ENCODE data around the gene SAMD8. TPM values are rescaled to one million over a fixed set of nuclear protein-coding genes. Genes with fewer than 3 reads are reported as not detected.

The SAMD8 gene
- total RNA-seq, 1 experiment from 2014 or later = 23.6 TPM

DNA sequence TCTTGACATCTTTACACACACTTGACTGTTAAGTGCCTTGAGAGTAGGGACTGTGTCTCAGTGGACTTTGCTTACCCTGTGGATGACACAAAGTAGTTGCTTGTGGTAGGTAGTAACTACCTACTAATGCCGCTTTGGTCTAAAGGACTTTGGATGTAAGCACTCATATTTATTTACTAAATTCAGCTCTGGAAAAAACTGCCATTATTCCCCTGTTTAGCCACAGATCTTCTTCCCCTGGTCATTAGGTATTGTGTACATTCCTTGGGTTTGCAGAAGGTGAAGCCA is 96.3 kb downstream of the SAMD8 start:
- TF ChIP-seq POLR2A (IDR thresholded peaks at IDR 0.05; ENCODE audit: borderline replicate concordance, extremely low read depth, insufficient read depth, insufficient read length) (no peak), YY1 (IDR thresholded peaks at IDR 0.05; ENCODE audit: extremely low read depth, insufficient replicate concordance, low read depth, low read length) (no peak), TCF7L2 (IDR thresholded peaks at IDR 0.05; ENCODE audit: borderline replicate concordance, extremely low read depth, insufficient read depth, insufficient read length) (no peak), JUND (IDR thresholded peaks at IDR 0.05) (no peak), CBX3 (IDR thresholded peaks at IDR 0.05; ENCODE audit: low read depth) (no peak), SRF (IDR thresholded peaks at IDR 0.05; ENCODE audit: low read depth) (no peak), EZH2 (IDR thresholded peaks at IDR 0.05) (no peak), SP1 (IDR thresholded peaks at IDR 0.05; ENCODE audit: low read depth) (no peak), EZH2phosphoT487 (IDR thresholded peaks at IDR 0.05; ENCODE audit: borderline replicate concordance) (no peak), ZNF274 (IDR thresholded peaks at IDR 0.05; ENCODE audit: low read depth, low read length) (no peak), FOSL1 (IDR thresholded peaks at IDR 0.05; ENCODE audit: low read depth) (no peak)
- TF ChIP-seq, protein P1, sequence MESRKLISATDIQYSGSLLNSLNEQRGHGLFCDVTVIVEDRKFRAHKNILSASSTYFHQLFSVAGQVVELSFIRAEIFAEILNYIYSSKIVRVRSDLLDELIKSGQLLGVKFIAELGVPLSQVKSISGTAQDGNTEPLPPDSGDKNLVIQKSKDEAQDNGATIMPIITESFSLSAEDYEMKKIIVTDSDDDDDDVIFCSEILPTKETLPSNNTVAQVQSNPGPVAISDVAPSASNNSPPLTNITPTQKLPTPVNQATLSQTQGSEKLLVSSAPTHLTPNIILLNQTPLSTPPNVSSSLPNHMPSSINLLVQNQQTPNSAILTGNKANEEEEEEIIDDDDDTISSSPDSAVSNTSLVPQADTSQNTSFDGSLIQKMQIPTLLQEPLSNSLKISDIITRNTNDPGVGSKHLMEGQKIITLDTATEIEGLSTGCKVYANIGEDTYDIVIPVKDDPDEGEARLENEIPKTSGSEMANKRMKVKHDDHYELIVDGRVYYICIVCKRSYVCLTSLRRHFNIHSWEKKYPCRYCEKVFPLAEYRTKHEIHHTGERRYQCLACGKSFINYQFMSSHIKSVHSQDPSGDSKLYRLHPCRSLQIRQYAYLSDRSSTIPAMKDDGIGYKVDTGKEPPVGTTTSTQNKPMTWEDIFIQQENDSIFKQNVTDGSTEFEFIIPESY (IDR thresholded peaks at IDR 0.05; ENCODE audit: extremely low read depth, insufficient replicate concordance, low read length) = no peak
- TF ChIP-seq, protein P2, sequence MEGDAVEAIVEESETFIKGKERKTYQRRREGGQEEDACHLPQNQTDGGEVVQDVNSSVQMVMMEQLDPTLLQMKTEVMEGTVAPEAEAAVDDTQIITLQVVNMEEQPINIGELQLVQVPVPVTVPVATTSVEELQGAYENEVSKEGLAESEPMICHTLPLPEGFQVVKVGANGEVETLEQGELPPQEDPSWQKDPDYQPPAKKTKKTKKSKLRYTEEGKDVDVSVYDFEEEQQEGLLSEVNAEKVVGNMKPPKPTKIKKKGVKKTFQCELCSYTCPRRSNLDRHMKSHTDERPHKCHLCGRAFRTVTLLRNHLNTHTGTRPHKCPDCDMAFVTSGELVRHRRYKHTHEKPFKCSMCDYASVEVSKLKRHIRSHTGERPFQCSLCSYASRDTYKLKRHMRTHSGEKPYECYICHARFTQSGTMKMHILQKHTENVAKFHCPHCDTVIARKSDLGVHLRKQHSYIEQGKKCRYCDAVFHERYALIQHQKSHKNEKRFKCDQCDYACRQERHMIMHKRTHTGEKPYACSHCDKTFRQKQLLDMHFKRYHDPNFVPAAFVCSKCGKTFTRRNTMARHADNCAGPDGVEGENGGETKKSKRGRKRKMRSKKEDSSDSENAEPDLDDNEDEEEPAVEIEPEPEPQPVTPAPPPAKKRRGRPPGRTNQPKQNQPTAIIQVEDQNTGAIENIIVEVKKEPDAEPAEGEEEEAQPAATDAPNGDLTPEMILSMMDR (IDR thresholded peaks at IDR 0.05 in 2 of 3, conservative IDR thresholded peaks at IDR 0.05 in 1 of 3; ENCODE audit: borderline replicate concordance in 1 of 3, insufficient read depth in 1 of 3, low read depth in 2 of 3, low read length in 2 of 3) = no peak
- TF ChIP-seq, protein P3, sequence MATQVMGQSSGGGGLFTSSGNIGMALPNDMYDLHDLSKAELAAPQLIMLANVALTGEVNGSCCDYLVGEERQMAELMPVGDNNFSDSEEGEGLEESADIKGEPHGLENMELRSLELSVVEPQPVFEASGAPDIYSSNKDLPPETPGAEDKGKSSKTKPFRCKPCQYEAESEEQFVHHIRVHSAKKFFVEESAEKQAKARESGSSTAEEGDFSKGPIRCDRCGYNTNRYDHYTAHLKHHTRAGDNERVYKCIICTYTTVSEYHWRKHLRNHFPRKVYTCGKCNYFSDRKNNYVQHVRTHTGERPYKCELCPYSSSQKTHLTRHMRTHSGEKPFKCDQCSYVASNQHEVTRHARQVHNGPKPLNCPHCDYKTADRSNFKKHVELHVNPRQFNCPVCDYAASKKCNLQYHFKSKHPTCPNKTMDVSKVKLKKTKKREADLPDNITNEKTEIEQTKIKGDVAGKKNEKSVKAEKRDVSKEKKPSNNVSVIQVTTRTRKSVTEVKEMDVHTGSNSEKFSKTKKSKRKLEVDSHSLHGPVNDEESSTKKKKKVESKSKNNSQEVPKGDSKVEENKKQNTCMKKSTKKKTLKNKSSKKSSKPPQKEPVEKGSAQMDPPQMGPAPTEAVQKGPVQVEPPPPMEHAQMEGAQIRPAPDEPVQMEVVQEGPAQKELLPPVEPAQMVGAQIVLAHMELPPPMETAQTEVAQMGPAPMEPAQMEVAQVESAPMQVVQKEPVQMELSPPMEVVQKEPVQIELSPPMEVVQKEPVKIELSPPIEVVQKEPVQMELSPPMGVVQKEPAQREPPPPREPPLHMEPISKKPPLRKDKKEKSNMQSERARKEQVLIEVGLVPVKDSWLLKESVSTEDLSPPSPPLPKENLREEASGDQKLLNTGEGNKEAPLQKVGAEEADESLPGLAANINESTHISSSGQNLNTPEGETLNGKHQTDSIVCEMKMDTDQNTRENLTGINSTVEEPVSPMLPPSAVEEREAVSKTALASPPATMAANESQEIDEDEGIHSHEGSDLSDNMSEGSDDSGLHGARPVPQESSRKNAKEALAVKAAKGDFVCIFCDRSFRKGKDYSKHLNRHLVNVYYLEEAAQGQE (IDR thresholded peaks at IDR 0.05; ENCODE audit: low read depth) = no peak
- TF ChIP-seq, protein P4, sequence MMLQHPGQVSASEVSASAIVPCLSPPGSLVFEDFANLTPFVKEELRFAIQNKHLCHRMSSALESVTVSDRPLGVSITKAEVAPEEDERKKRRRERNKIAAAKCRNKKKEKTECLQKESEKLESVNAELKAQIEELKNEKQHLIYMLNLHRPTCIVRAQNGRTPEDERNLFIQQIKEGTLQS (IDR thresholded peaks at IDR 0.05) = no peak
- ATAC-seq = no peak

More for the DNA sequence above, 96.3 kb downstream of the SAMD8 start:
- peaks cover 4 to 15% of the 10 kb centered on the region in 2 experiments; a peak in 3 of 4 replicates for H3K36me3 ChIP-seq (ENCODE audit: control insufficient read depth in 1 of 2, insufficient read depth in 2 of 2, low read length in 2 of 2)
- H3K9ac ChIP-seq (ENCODE audit: low read length) = no peak overlapping the region
- H3K9me2 ChIP-seq (ENCODE audit: insufficient read depth) = no peaks in the 10 kb centered on the region
- ChIA-PET POLR2A (no interaction called here), CTCF (no interaction called here), RAD21 (ENCODE audit: low non-redundant PET in 1 of 2, low total read pairs in 2 of 2, uncharacterized antibody in 2 of 2, unreplicated experiment in 2 of 2) (interaction anchor here in 1 of 2 experiments (1.3 kb wide), 1 partner anchor 20 kb away, joined by 3 read pairs; no protein-coding TSS in a partner anchor)
- H3K27ac ChIP-seq (ENCODE audit: low read depth, low read length) = peak overlapping the region; percentile 20; the same call in 1 of the 2 replicates
- no peaks in the 10 kb centered on the region for H3K27me3 ChIP-seq (ENCODE audit: insufficient read depth, low read length)
- no peaks in the 10 kb centered on the region for H3K9me3 ChIP-seq (ENCODE audit: control insufficient read depth in 1 of 2, insufficient read depth in 1 of 2, low read depth in 1 of 2, low read length in 2 of 2)
- H3K4me1 ChIP-seq (ENCODE audit: control insufficient read depth in 1 of 2, insufficient read depth in 2 of 2, low read length in 2 of 2) = peaks cover 21 to 60% of the 10 kb centered on the region in 2 experiments
- H4K20me1 ChIP-seq (ENCODE audit: insufficient read depth) = peaks cover 4% of the 10 kb centered on the region; the same call in 1 of the 2 replicates
- no TSS peak for BruUV-seq (replicated peaks)
- intact Hi-C loops (cut with micrococcal nuclease) = no loop called here
- no peak for DNase-seq (ENCODE audit: low read depth, low spot score)
- peaks cover 22% of the 10 kb centered on the region for H3K79me2 ChIP-seq (ENCODE audit: insufficient read depth, low read length)
- H3K4me2 ChIP-seq (ENCODE audit: low read length) = peak overlapping the region; percentile 33
- H3K4me3 ChIP-seq (replicated peaks in 1 of 2; ENCODE audit: low read depth in 1 of 2, low read length in 2 of 2) = no peak overlapping the region
- no peak overlapping the region for H2AFZ ChIP-seq (ENCODE audit: low read depth, low read length, poor library complexity, severe bottlenecking)

Measured in HCT116 (cell line).